Liver (tissue), 9 donors: Measurements from ENCODE around the gene GCN1. TPM values are rescaled to one million over a fixed set of nuclear protein-coding genes. Genes with fewer than 3 reads are reported as not detected.

Experiments
- DNase-seq: peaks from one replicate; pipeline ENCODE4 v3.0.0-alpha.2; 2017; ENCODE audit warnings: low spot score
- H3K27ac ChIP-seq, 2 donors: one replicate each; pipeline ENCODE4 v1.7.0; 2013; ENCODE audit warnings: inconsistent platforms in 2 of 2, low read length in 2 of 2, control low read depth in 1 of 2, low read depth in 1 of 2, mild to moderate bottlenecking in 1 of 2
- H3K27me3 ChIP-seq, 4 donors: one replicate each; pipeline versions ENCODE4 v1.6.1 to v1.7.0; 2013; ENCODE audit warnings: low read length in 3 of 4, inconsistent platforms in 1 of 4, mild to moderate bottlenecking in 1 of 4, moderate library complexity in 1 of 4; ENCODE audit not compliant: control insufficient read depth in 4 of 4, insufficient read depth in 4 of 4
- H3K36me3 ChIP-seq, 4 donors: one replicate each; pipeline versions ENCODE4 v1.6.1 to v1.7.0; 2013; ENCODE audit warnings: low read length in 3 of 4, mild to moderate bottlenecking in 3 of 4, low read depth in 1 of 4, moderate library complexity in 1 of 4; ENCODE audit not compliant: control insufficient read depth in 4 of 4, insufficient read depth in 3 of 4
- H3K4me1 ChIP-seq, 4 donors: one replicate each; pipeline versions ENCODE4 v1.6.1 to v1.7.0; 2013; ENCODE audit warnings: low read length in 3 of 4, mild to moderate bottlenecking in 3 of 4, moderate library complexity in 1 of 4; ENCODE audit not compliant: control insufficient read depth in 4 of 4, insufficient read depth in 4 of 4
- H3K4me3 ChIP-seq, 3 donors: one replicate each; pipeline versions ENCODE4 v1.6.1 to v1.7.0; 2013; ENCODE audit warnings: low read length in 3 of 3, control low read depth in 1 of 3, low read depth in 1 of 3, mild to moderate bottlenecking in 1 of 3
- H3K9ac ChIP-seq, 2 donors: one replicate each; pipeline ENCODE4 v1.7.0; 2013; ENCODE audit warnings: low read length in 2 of 2, mild to moderate bottlenecking in 2 of 2, moderate library complexity in 2 of 2, control low read depth in 1 of 2, low read depth in 1 of 2
- H3K9me3 ChIP-seq, 4 donors: one replicate each; pipeline versions ENCODE4 v1.6.1 to v1.7.0; 2013; ENCODE audit warnings: low read length in 3 of 4; ENCODE audit not compliant: control insufficient read depth in 4 of 4
- FOXA1 ChIP-seq: IDR thresholded peaks from 2 replicates; pipeline ENCODE4 v1.6.1; 2016; ENCODE audit warnings: antibody characterized with exemption
- FOXA2 ChIP-seq: IDR thresholded peaks from 2 replicates; pipeline ENCODE4 v1.6.1; 2016; ENCODE audit warnings: antibody characterized with exemption
- GABPA ChIP-seq, 2 donors: IDR thresholded peaks in 1 of 2; conservative IDR thresholded peaks in 1 of 2; 2 replicates each; pipeline ENCODE4 v1.6.1; 2016; ENCODE audit warnings: antibody characterized with exemption in 2 of 2, mild to moderate bottlenecking in 1 of 2, moderate library complexity in 1 of 2
- HNF4A ChIP-seq, 2 donors: conservative IDR thresholded peaks; 2 replicates each; pipeline ENCODE4 v1.6.1; 2016; ENCODE audit warnings: antibody characterized with exemption in 2 of 2, mild to moderate bottlenecking in 2 of 2
- HNF4G ChIP-seq: IDR thresholded peaks from 2 replicates; pipeline ENCODE4 v1.6.1; 2016; ENCODE audit warnings: antibody characterized with exemption
- JUND ChIP-seq, 2 donors: IDR thresholded peaks; 2 replicates each; pipeline ENCODE4 v1.6.1; 2016; ENCODE audit warnings: antibody characterized with exemption in 2 of 2
- NR2F2 ChIP-seq: IDR thresholded peaks from 2 replicates; pipeline ENCODE4 v1.6.1; 2016; ENCODE audit warnings: antibody characterized with exemption
- RXRA ChIP-seq, 2 donors: IDR thresholded peaks; 2 replicates each; pipeline ENCODE4 v1.6.1; 2017 to 2018; ENCODE audit warnings: antibody characterized with exemption in 2 of 2, mild to moderate bottlenecking in 1 of 2
- SP1 ChIP-seq: IDR thresholded peaks from 2 replicates; pipeline ENCODE4 v1.6.1; 2018; ENCODE audit warnings: antibody characterized with exemption, mild to moderate bottlenecking
- TAF1 ChIP-seq: conservative IDR thresholded peaks from 2 replicates; pipeline ENCODE4 v1.6.1; 2016; ENCODE audit warnings: antibody characterized with exemption, mild to moderate bottlenecking
- YY1 ChIP-seq: IDR thresholded peaks from 2 replicates; pipeline ENCODE4 v1.6.1; 2016; ENCODE audit warnings: antibody characterized with exemption, mild to moderate bottlenecking
- WGBS: extraction: QIAGEN DNeasy Blood & Tissue Kit; methylation state at CpG from one replicate; pipeline ENCODE4 v1.1.7; 2013; 5-methylcytosine and 5-hydroxymethylcytosine counted together
- polyA plus RNA-seq, 2 donors: library from polyadenylated mRNA; stranded (reverse) in 1 of 2; unstranded in 1 of 2; fragments of 200-250 nt in 1 of 2; fragments of >200 nt in 1 of 2; fragmentation: Nextera tagmentation in 1 of 2; extraction: Ambion mirVana in 1 of 2; gene quantifications; one replicate each; pipeline versions ENCODE4 v1.2.1 to v1.2.3, GENCODE V29; 2013 to 2015
- total RNA-seq, 2 donors: library from RNA; depleted of rRNA; stranded (reverse); fragments of >200 nt; gene quantifications; one replicate each; pipeline ENCODE4 v1.2.3, GENCODE V29; 2014
- TF ChIP-seq, protein P1 (sequence below): fragments of 150-350 bp; IDR thresholded peaks from 2 replicates; pipeline ENCODE4 v1.5.1; 2017; ENCODE audit warnings: improper control_type of control experiment, low read depth, low read length; ENCODE audit not compliant: missing input control
- TF ChIP-seq, protein P2 (sequence below): IDR thresholded peaks from 2 replicates; pipeline ENCODE4 v1.6.1; 2016; ENCODE audit warnings: antibody characterized with exemption
- TF ChIP-seq, protein P3 (sequence below): IDR thresholded peaks from 2 replicates; pipeline ENCODE4 v1.6.1; 2016; ENCODE audit warnings: antibody characterized with exemption
- TF ChIP-seq, protein P4 (sequence below): IDR thresholded peaks from 2 replicates; pipeline ENCODE4 v1.6.1; 2016; ENCODE audit warnings: antibody characterized with exemption
- TF ChIP-seq, protein P5 (sequence below): IDR thresholded peaks from 2 replicates; pipeline ENCODE4 v1.6.1; 2016; ENCODE audit warnings: antibody characterized with exemption, mild to moderate bottlenecking
- donor health status: healthy.
- donor health status: healthy.
- donor health status: healthy.
- donor health status: healthy.
- donor health status: healthy.

GCN1 gene
- total and polyA plus RNA-seq, 4 donors = 7.3 to 78.6 (median 25.8) TPM

DNA sequence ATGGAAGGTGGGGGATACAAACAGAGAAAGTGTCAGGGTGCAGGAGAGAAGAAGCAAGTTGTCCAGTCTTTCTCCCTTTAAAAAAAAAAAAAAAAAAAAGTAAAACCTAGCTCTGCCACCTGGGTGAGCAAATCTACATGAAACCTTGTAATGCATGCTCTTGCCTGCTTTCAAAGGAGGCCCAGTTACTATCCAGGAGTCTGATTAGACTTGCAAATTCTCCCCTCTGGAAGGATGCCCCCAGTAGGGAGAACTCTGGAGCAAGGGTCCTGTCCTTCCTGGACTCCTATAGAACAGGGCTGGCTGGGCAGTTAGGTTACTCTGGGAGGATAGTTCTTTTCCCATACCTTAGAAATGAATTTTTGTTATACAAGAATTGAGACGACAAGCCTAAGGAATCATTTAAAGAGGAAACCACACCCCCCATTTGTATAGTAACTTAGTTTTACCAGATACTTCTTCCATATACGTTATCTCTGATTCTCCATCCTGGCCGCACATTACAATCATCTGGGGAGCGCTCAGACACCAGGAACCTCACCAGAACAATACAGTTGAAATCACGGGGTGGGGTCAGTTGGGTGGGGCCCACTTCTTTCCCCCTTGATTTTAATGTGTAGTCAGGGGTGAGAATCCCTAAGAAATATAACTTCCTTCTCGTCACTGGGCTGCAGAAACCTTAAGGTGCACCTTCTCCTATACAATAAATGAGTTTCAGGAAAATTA is 108.4 kb downstream of the GCN1 start:
- Histone ChIP-seq H3K36me3 (no peaks in the 10 kb centered on the region), H3K27ac (no peak overlapping the region), H3K4me1 (peaks cover 0 to 13% (median 9%) of the 10 kb centered on the region in 4 donors), H3K27me3 (no peaks in the 10 kb centered on the region), H3K4me3 (no peak overlapping the region), H3K9me3 (no peaks in the 10 kb centered on the region), H3K9ac (peak overlapping the region in 1 of 2 donors; percentile 67)
- WGBS = 74% methylated on average over 6 of the region's 6 CpGs
- TF ChIP-seq, protein P1, sequence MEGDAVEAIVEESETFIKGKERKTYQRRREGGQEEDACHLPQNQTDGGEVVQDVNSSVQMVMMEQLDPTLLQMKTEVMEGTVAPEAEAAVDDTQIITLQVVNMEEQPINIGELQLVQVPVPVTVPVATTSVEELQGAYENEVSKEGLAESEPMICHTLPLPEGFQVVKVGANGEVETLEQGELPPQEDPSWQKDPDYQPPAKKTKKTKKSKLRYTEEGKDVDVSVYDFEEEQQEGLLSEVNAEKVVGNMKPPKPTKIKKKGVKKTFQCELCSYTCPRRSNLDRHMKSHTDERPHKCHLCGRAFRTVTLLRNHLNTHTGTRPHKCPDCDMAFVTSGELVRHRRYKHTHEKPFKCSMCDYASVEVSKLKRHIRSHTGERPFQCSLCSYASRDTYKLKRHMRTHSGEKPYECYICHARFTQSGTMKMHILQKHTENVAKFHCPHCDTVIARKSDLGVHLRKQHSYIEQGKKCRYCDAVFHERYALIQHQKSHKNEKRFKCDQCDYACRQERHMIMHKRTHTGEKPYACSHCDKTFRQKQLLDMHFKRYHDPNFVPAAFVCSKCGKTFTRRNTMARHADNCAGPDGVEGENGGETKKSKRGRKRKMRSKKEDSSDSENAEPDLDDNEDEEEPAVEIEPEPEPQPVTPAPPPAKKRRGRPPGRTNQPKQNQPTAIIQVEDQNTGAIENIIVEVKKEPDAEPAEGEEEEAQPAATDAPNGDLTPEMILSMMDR = no peak
- no peak for TF ChIP-seq GABPA (IDR thresholded peaks at IDR 0.05 in 1 of 2, conservative IDR thresholded peaks at IDR 0.05 in 1 of 2)
- TF ChIP-seq, protein P2, sequence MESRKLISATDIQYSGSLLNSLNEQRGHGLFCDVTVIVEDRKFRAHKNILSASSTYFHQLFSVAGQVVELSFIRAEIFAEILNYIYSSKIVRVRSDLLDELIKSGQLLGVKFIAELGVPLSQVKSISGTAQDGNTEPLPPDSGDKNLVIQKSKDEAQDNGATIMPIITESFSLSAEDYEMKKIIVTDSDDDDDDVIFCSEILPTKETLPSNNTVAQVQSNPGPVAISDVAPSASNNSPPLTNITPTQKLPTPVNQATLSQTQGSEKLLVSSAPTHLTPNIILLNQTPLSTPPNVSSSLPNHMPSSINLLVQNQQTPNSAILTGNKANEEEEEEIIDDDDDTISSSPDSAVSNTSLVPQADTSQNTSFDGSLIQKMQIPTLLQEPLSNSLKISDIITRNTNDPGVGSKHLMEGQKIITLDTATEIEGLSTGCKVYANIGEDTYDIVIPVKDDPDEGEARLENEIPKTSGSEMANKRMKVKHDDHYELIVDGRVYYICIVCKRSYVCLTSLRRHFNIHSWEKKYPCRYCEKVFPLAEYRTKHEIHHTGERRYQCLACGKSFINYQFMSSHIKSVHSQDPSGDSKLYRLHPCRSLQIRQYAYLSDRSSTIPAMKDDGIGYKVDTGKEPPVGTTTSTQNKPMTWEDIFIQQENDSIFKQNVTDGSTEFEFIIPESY = no peak
- TF ChIP-seq FOXA1 = no peak
- TF ChIP-seq, protein P3, sequence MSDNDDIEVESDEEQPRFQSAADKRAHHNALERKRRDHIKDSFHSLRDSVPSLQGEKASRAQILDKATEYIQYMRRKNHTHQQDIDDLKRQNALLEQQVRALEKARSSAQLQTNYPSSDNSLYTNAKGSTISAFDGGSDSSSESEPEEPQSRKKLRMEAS = no peak
- no peak for TF ChIP-seq NR2F2
- TF ChIP-seq TAF1 = no peak
- TF ChIP-seq JUND (IDR thresholded peaks at IDR 0.05) = no peak
- no peak for TF ChIP-seq HNF4A (conservative IDR thresholded peaks at IDR 0.05)
- TF ChIP-seq SP1 = no peak
- TF ChIP-seq, protein P4, sequence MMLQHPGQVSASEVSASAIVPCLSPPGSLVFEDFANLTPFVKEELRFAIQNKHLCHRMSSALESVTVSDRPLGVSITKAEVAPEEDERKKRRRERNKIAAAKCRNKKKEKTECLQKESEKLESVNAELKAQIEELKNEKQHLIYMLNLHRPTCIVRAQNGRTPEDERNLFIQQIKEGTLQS = no peak
- DNase-seq = no peak

DNA sequence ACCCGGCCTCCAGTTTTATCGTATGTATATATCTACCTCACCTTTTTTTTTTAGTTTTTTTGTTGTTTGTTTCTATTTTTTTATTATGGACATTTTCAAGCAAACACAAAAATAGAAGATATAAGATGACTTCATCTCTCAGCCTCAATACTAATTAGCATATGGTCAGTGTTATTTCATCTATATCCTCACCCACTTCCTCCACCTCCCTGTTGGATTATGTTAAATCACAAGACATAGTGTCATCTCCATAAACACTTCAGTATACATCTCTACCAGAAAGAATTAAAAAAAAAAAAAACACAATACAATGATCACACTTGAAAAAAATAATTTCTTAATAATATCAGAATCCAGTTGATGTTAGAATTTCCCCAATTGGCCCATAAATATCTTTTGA is 112.9 kb downstream of the GCN1 start:
- TF ChIP-seq, protein P3 = no peak
- TF ChIP-seq FOXA2 (no peak), RXRA (IDR thresholded peaks at IDR 0.05) (no peak), NR2F2 (no peak), TAF1 (no peak), GABPA (IDR thresholded peaks at IDR 0.05 in 1 of 2, conservative IDR thresholded peaks at IDR 0.05 in 1 of 2) (no peak), HNF4G (no peak), HNF4A (conservative IDR thresholded peaks at IDR 0.05) (no peak), FOXA1 (no peak), YY1 (no peak), SP1 (no peak), JUND (IDR thresholded peaks at IDR 0.05) (no peak)
- TF ChIP-seq, protein P4 = no peak
- TF ChIP-seq, protein P5, sequence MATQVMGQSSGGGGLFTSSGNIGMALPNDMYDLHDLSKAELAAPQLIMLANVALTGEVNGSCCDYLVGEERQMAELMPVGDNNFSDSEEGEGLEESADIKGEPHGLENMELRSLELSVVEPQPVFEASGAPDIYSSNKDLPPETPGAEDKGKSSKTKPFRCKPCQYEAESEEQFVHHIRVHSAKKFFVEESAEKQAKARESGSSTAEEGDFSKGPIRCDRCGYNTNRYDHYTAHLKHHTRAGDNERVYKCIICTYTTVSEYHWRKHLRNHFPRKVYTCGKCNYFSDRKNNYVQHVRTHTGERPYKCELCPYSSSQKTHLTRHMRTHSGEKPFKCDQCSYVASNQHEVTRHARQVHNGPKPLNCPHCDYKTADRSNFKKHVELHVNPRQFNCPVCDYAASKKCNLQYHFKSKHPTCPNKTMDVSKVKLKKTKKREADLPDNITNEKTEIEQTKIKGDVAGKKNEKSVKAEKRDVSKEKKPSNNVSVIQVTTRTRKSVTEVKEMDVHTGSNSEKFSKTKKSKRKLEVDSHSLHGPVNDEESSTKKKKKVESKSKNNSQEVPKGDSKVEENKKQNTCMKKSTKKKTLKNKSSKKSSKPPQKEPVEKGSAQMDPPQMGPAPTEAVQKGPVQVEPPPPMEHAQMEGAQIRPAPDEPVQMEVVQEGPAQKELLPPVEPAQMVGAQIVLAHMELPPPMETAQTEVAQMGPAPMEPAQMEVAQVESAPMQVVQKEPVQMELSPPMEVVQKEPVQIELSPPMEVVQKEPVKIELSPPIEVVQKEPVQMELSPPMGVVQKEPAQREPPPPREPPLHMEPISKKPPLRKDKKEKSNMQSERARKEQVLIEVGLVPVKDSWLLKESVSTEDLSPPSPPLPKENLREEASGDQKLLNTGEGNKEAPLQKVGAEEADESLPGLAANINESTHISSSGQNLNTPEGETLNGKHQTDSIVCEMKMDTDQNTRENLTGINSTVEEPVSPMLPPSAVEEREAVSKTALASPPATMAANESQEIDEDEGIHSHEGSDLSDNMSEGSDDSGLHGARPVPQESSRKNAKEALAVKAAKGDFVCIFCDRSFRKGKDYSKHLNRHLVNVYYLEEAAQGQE = no peak
- TF ChIP-seq, protein P2 = no peak

More for the DNA sequence above, 112.9 kb downstream of the GCN1 start:
- Histone ChIP-seq H3K9ac (no peak overlapping the region), H3K9me3 (no peaks in the 10 kb centered on the region), H3K4me1 (peaks cover 0 to 3% (median 1%) of the 10 kb centered on the region in 4 donors), H3K36me3 (no peaks in the 10 kb centered on the region), H3K27ac (no peak overlapping the region), H3K27me3 (no peaks in the 10 kb centered on the region), H3K4me3 (no peak overlapping the region)
- WGBS = 97% methylated on average over 2 of the region's 2 CpGs
- DNase-seq = no peak
